Measurements from ENCODE around the gene INO80B.

INO80B gene

GRCh38 chr2:74427551-74427950 is 27.3 kb upstream of the INO80B start:
- no peak for TF ChIP-seq CTCF (conservative IDR thresholded peaks at IDR 0.05; ENCODE audit: control insufficient read depth, insufficient read depth, low read depth, low read length)
- no peak overlapping the region for H3K4me3 ChIP-seq (ENCODE audit: control insufficient read depth, low read depth, low read length)
- peak; percentile 31 for DNase-seq (ENCODE audit: low read depth)

- no peak for DNase-seq (ENCODE audit: low read depth)
- H3K4me3 ChIP-seq (ENCODE audit: control insufficient read depth, low read depth, low read length): no peak overlapping the region
- TF ChIP-seq CTCF (conservative IDR thresholded peaks at IDR 0.05; ENCODE audit: control insufficient read depth, insufficient read depth, low read depth, low read length): no peak
These were observed 26.2 kb upstream of the INO80B start for GRCh38 chr2:74428675-74429074.

GRCh38 chr2:74429487-74430451 is 25.1 kb upstream of the INO80B start:
- no peak overlapping the region for H3K4me3 ChIP-seq (ENCODE audit: control insufficient read depth, low read depth, low read length)
- TF ChIP-seq CTCF (conservative IDR thresholded peaks at IDR 0.05; ENCODE audit: control insufficient read depth, insufficient read depth, low read depth, low read length): no peak
- peak; percentile 30 for DNase-seq (ENCODE audit: low read depth)

GRCh38 chr2:74430502-74430901 is 24.4 kb upstream of the INO80B start:
- H3K4me3 ChIP-seq (ENCODE audit: control insufficient read depth, low read depth, low read length): no peak overlapping the region
- no peak for DNase-seq (ENCODE audit: low read depth)
- no peak for TF ChIP-seq CTCF (conservative IDR thresholded peaks at IDR 0.05; ENCODE audit: control insufficient read depth, insufficient read depth, low read depth, low read length)

- H3K4me3 ChIP-seq (ENCODE audit: control insufficient read depth, low read depth, low read length): no peak overlapping the region
- TF ChIP-seq CTCF (conservative IDR thresholded peaks at IDR 0.05; ENCODE audit: control insufficient read depth, insufficient read depth, low read depth, low read length): no peak
- no peak for DNase-seq (ENCODE audit: low read depth)
These were observed 18.6 kb upstream of the INO80B start for GRCh38 chr2:74436111-74436805.

- H3K4me3 ChIP-seq (ENCODE audit: control insufficient read depth, low read depth, low read length): no peak overlapping the region
- DNase-seq (ENCODE audit: low read depth): no peak
These were observed 17.8 kb upstream of the INO80B start for GRCh38 chr2:74436848-74437695.

More at GRCh38 chr2:74436848-74437695, 17.8 kb upstream of the INO80B start:
- TF ChIP-seq CTCF (conservative IDR thresholded peaks at IDR 0.05; ENCODE audit: control insufficient read depth, insufficient read depth, low read depth, low read length): no peak
